GM20000 (cell line): ENCODE data around the gene RPL36.

Experiments
- DNase-seq: peaks from one replicate; pipeline ENCODE4 v3.0.0; 2012; ENCODE audit warnings: low spot score
- CTCF ChIP-seq: IDR thresholded peaks from 2 replicates; pipeline ENCODE4 v1.5.1; 2012; ENCODE audit warnings: mild to moderate bottlenecking, control low read depth; ENCODE audit errors: extremely low read depth, missing control alignments

The RPL36 gene

GRCh38 chr19:5713228-5713627 lies 23.1 kb downstream of the RPL36 start:
- no peak for DNase-seq
- no peak for TF ChIP-seq CTCF

GRCh38 chr19:5714816-5715215 lies 24.7 kb downstream of the RPL36 start:
- no peak for DNase-seq
- TF ChIP-seq CTCF: no peak

GRCh38 chr19:5717215-5717935 lies 27.3 kb downstream of the RPL36 start:
- DNase-seq: no peak
- TF ChIP-seq CTCF: no peak

GRCh38 chr19:5718037-5718578 lies 28.0 kb downstream of the RPL36 start:
- TF ChIP-seq CTCF: no peak
- no peak for DNase-seq

DNA sequence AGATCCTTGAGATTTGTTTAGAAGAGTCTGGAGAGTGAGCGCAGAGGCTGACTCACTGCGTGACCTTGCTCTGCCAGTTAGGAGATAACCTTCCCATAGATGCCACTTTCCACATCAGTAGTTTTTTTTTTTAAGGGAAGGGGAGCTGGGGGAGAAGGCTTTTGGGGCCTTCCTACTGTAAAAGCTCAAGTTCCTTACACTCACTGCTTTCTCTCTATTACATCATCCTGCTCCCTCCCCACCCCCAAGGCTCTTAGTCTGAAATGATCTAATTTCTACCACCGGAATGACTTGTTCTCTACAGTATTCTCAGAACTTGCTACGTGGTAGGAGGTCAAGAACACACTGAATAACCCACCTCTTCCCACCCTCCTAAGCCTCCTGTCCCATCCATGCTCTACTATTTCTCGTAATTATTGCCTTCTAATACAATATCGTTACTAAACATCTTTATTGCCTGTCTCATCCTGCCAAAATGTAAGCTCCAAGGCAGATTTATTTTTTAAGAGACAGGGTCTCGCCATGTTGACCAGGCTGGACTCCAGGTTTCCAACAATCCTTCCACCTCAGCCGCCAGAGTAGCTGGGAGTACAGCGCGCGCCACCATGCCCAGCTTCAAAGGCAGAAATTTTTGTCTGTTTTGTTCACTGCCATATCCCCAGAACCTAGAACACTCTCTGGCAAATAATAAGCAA lies 28.6 kb downstream of the RPL36 start:
- no peak for TF ChIP-seq CTCF
- DNase-seq: peak; percentile 76

DNA sequence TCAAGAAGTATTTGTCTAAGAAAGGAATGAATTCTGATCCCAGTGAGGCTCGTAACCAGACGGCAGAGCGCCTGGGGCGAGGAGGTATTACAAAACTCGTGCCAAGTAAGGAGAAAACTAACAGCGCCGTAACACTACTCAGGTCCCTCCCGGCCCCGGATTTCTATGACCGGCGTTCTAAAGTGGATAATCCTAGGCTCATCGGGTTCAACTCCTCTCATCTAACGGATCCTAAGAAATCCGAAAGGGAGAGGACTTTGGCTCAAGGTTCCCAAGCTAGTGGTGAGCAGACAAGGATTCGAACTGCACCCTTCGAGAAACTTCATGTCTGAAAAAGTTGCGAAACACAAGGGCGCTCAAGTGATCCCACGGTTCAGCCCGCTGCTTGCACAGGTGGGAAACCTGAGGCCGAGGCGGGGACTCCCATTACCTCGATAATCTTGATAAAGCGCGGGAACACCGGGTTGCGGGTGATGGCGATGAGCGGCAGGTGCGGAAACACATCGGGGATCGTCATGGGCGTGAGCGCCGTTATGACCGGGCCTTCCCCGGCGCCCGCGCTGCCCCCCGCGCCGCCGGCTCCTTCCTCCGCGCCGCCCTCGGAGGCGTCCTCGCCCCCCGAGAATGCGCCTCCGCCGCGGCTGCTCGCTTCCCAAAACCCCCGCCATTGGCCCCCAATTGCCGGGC lies 29.3 kb downstream of the RPL36 start:
- no peak for DNase-seq

More for the DNA sequence above, 29.3 kb downstream of the RPL36 start:
- TF ChIP-seq CTCF: no peak
